ENCODE data around the gene KIF26B.
"Not testable (repeated sequence)": the region's sequence is repeated elsewhere in the genome, so short reads cannot be mapped to it uniquely, and the experiment has no call there.

KIF26B gene

DNA sequence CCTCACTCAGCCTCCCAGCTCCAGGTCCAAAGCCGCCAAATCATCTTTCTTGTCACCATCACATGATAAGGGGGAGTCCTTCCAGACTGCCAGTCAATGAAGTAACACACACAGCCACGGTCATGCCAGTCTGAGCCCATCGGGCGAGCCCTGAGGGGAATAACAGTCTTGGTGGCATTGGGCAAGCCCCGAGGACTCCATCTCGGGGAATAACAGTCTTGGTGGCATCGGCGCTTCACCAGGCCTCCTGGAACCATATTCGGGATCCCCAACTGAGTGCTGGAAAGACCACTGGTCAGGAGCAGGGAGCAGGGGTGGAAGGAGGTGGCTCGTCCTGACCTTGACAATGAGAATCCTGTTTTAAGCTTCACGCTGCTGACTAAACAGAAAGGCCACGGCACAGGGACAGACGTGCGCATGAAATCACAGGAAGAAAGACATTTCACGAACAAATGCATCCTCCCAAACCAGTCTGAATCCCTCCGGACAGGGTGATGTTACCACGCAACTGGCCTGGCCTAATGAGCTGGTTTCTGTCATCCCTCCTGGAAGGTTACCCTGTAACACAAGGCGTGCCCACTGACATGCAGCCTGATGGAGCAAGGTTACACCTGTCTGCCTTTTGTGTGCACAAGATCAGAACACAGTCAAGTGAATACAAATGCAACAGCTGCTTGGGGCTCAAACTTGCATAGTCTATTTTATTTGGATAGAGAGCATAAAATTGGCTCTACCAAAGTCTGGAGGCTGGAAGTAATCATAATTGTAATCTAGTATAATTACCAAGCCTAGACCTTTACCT, 517.4 kb downstream of the KIF26B start:
- no peak for DNase-seq

DNA sequence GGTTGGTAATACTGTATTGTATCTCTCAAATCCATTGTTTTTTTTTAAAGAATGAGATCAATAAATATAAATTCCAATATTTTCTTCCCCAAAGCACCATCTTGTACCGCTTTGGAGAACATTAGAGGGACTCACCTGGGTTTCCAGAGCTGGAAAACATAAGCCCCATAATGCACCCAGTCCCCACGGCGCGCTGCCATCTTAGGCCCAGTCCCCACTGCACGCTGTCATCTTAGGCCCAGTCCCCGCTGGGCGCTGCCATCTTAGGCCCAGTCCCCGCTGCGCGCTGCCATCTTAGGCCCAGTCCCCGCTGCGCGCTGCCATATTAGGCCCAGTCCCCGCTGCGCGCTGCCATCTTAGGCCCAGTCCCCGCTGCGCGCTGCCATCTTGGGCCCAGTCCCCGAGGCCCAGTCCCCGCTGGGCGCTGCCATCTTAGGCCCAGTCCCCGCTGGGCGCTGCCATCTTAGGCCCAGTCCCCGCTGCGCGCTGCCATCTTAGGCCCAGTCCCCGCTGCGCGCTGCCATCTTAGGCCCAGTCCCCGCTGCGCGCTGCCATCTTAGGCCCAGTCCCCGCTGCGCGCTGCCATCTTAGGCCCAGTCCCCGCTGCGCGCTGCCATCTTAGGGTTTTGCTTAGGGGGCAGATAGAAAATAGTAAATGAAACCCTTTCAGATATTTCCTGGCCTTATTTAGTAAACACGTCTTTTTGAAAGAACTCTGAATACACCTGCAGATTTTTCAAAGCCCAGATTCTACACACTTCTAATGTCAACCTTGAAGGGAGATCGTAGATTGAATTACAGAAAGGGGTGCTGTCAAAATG, 518.3 kb downstream of the KIF26B start:
- not testable (repeated sequence) for DNase-seq

DNA sequence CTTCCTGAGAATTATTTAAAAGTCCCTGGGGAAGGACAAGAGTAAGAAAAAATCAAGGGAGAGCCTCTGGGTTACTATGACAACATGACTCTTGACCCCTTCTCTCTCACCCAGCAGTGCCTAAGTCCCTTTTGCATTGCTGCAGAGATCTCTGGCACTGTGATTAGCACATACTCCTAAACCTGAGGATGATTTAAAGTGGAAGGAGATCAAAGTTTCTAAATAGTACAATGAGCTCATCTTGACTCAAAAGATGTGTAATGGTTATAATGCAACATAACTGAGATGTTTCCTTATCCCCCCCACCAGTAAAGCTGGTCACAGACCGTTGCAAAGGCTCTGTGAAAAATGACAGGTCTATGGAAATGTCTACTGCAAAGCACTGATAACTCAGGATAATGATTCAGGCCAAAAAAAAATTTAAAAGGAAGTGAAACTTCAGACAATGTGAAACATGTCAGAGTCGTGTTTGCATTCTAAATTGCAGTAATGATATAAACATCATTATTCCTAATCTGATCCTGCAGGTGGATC, 519.2 kb downstream of the KIF26B start:
- DNase-seq = no peak

DNA sequence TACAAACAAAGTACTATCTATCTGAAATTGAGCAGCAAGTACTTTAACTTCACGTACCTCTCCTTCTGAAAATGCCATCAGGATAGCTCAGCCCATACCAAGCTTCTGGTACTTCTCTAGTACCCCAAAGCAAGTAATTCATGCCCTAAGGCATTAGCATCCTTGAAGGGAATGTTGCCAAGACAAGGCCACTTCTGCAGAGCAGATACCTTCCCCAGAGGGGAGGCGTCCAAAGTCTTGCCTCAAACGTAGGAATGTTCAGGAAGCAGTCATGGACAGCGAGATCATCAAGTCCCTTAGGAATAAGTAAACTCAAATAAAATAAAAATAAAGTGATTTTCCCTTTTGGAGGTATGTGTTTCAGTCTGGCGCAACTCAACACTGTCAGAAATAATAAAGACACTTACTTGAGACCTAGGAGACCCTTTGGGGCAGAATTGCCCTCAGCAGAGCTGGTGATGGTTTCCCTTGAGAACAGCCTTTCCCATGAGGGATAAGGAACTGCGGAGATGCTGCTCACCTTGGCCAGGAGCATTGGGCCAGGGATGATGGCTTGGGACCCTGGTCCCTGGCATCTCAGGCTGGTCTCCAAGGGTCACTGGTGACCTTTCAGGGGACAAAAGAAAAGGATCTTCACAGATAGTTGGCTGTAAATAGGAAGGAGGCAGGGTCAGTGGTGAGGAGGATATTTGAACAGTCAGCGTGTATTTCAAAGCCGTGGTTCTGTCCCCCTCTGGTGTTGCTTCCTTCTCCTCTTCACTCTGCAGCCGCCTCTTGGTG, 522.9 kb downstream of the KIF26B start:
- DNase-seq = no peak

DNA sequence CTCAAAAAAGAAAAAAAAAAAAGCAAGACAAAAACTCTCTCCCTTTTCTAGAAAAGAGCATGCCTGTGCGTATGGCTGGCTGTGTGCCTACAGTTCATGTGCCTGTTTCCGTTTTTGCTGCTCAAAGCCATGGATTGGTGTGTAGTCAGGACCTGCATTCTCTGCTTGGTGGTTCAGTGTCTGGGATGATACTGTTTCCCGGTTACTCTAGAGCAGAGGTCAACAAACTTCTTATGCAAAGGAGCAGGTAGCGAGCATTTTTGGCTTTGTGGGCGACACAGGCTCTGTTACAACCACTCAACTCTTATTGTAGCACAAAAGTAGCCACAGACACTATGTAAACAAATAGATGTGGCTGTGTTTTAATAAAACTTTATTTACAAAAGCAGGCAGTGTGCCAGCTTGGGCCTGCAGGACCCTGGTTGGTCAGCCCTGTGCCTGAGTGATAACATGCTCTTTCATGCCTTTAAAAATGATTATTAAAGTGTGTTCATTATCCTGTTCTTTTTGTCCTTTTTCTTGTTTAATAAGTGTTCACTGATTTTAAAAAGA, 524.2 kb downstream of the KIF26B start:
- no peak for DNase-seq

DNA sequence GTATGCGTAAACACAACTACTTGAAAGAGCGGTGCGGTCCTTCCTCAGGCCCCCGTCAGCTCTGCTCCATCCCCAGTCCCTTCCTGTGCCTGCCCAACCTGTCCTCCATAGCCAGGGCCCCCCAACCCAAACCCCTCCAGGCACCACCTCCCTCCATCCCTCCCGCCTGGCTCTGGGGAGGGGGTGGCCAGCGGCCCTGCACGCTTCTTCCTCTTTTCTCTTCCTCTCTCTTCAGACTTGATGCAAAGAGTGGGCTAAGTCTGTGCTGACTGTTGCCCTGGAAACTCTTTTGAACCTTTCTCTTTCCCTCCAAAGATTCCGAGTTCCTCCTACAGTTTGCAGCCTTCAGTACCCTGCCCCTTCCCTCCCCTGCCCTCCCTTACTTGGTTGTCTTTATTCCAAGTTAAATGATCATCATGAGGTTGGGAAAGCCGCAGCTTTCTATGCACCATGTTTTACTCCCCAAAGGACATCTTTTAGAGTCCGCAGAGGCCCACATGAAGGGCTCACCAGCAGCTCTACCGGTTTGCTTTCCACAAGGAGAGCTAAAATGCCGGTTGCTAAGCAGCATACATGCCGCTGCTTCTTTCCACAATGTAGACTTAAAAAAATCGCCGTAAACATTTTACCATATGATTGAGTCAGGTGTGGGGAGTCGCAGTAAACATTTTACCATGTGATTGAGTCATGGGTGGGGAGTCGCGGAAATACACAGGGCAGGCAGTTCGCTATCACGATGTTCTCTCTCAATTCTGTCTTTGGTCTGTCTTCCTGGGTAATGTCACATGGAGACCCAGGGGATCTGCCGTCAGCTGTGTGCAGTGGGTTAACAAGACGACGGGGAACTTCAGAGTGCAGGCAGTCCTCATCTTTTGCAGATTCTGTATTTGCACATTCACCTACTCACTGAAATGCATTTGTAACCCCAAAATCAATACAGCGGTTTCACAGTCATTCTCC, 525.3 kb downstream of the KIF26B start:
- DNase-seq = no peak

DNA sequence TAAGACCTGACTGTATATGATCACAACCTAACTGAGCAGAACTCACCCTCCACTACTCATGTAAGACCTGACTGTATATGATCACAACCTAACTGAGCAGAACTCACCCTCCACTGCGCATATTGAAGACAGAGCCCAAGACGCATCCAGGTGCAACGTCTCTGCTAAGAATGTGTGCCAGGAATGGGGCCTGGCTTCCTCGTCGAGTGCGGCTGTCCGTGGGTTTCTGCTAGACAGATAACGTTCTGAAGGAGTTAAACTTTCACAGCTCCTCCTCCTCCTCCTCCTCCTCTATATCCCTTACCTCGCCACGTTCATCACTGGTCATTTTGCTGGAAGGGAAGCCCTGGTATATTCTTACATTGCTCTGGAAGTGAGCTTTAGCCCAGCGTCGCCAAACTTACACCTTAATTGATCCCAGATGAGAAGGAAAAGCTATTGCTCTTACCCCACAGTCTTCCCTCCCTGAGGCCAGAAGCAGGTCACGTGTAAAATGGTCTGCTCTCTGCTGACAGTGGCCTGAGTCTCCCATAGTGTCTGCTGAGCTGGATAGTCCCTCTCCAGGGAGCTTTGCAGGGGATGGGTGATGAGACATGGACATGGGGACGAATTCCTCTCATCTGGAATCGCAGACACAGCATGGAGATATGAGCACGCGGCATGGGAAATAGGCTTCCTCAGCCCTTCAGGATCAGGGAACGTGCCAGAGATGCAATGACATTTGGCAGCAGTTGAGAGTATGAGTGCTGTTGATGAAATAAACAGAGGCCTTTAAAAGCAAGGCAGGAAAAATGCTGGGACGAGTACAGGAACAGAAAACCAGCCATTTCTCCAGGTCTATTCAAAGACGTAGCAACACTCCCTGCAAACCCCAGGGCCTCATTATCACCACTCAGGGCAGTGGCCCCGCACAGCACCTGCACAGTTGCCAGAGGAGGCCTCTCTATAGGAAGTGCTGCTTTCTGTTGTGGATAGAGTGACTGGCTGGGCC, 528.1 kb downstream of the KIF26B start:
- DNase-seq = no peak

DNA sequence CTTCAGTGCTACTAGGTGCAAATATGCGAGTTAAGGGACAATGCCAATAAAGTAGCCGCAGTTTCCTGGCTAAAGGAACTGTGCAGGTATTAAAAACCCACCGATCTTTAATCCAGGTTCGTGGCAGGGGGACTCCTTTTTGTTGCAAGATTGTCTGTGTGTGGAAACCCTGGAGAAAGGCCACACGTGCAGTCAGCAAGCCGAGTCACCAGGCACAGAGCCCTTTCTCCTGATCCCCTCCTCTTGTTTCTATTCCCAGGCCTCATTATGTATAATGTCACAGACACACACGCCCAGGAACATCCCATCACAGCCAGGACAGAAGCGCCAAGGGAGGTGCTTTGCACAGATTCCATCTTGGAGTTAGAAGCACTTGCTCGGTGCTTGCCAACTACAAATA, 528.9 kb downstream of the KIF26B start:
- DNase-seq = no peak

DNA sequence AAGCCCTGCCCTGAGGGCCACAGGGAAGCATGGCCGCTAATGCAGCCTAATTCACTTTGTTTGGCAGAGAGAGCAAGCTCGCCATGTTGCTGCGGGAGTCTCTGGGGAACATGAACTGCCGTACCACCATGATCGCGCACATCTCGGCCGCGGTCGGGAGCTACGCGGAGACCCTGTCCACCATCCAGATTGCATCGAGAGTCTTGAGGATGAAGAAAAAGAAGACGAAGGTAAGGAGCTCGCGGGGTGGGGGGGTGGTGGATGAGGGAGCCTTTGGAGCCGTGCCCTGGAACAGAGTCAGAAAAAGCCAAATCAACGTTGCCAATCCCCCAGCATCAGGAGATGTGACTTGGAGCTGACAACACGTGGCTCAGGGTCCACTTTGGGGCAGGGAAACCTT, 529.4 kb downstream of the KIF26B start:
- no peak for DNase-seq

DNA sequence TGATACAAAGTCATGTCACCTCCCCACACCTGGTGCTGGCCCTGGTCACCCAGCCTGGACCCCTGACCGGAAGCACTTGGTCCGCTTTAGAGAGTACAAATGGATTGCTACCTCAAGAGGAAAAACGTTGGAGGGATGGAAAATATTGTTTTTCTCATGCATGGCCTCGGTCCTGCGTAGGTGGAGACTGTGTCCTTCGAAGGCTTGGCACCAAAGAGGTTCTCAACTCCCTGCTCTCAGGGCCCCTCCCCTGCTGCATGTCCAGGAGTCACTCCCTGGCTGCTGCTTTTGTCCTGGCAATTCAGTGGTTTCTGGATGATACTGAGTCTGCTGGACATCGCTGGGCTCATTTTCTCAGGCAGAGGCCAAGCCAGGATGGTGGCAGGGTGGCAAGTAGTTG, 529.8 kb downstream of the KIF26B start:
- no peak for DNase-seq

DNA sequence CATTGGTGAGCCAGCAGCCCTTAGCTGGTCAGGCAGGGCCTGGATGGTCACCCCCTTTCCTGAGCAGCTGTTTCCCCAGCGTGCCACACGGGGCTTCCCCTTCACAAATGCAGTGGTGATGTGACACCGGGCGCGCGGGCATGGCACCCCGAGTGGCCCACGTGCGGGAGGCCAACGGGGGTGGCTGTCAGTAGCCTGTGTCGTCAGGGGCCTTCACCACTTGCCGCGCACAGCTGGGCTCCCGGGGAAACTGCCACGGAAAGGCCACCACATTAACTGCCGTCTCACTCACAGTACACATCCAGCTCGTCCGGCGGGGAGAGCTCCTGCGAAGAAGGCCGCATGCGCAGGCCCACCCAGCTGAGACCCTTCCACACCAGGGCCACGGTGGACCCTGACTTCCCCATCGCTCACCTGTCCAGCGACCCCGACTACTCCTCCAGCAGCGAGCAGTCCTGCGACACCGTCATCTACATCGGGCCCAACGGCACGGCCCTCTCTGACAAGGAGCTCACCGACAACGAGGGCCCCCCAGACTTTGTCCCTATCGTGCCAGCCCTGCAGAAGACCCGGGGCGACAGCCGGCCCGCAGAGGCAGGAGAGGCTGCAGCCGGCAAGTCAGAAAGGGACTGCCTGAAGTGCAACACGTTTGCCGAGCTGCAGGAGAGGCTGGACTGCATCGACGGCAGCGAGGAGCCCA, 530.5 kb downstream of the KIF26B start:
- no peak for DNase-seq

DNA sequence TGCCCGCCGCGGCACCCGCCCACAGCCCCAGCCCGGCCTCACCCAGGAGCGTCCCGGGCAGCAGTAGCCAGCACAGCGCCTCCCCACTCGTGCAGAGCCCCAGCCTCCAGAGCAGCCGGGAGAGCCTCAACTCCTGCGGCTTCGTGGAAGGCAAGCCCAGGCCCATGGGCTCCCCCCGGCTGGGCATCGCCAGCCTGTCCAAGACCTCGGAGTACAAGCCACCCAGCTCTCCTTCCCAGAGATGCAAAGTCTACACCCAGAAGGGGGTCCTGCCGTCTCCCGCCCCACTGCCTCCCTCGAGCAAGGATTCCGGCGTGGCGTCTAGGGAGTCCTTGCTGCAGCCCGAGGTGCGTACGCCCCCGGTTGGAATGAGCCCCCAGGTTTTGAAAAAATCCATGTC, 531.2 kb downstream of the KIF26B start:
- DNase-seq = no peak

DNA sequence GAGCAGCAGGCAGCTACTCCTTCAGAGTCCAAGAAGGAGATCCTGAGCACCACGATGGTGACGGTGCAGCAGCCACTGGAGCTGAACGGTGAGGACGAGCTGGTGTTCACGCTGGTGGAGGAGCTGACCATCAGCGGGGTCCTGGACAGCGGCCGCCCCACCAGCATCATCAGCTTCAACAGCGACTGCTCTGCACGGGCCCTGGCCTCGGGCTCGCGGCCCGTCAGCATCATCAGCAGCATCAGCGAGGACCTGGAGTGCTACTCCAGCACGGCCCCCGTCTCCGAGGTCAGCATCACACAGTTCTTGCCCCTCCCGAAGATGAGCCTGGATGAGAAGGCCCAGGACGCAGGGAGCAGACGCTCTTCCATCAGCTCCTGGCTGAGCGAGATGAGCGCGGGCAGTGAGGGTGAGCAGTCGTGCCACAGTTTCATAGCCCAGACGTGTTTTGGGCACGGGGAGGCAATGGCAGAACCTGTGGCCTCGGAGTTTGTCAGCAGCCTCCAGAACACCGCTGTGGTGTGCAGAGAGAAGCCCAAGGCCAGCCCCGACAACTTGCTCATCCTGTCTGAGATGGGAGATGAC, 531.8 kb downstream of the KIF26B start:
- no peak for DNase-seq

DNA sequence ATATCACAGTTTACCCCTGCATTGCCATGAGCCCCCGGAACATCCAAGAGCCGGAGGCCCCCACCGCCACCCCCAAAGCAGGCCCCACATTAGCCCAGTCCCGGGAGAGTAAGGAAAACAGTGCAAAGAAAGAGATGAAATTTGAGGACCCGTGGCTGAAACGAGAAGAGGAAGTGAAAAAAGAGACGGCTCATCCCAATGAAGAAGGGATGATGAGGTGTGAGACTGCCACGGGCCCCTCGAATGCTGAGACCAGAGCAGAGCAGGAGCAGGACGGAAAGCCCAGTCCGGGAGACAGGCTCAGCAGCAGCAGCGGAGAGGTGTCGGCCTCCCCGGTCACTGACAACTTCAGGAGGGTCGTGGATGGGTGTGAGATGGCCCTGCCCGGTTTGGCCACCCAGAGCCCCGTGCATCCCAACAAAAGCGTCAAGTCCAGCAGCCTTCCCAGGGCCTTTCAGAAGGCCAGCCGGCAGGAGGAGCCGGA, 532.4 kb downstream of the KIF26B start:
- DNase-seq = no peak

DNA sequence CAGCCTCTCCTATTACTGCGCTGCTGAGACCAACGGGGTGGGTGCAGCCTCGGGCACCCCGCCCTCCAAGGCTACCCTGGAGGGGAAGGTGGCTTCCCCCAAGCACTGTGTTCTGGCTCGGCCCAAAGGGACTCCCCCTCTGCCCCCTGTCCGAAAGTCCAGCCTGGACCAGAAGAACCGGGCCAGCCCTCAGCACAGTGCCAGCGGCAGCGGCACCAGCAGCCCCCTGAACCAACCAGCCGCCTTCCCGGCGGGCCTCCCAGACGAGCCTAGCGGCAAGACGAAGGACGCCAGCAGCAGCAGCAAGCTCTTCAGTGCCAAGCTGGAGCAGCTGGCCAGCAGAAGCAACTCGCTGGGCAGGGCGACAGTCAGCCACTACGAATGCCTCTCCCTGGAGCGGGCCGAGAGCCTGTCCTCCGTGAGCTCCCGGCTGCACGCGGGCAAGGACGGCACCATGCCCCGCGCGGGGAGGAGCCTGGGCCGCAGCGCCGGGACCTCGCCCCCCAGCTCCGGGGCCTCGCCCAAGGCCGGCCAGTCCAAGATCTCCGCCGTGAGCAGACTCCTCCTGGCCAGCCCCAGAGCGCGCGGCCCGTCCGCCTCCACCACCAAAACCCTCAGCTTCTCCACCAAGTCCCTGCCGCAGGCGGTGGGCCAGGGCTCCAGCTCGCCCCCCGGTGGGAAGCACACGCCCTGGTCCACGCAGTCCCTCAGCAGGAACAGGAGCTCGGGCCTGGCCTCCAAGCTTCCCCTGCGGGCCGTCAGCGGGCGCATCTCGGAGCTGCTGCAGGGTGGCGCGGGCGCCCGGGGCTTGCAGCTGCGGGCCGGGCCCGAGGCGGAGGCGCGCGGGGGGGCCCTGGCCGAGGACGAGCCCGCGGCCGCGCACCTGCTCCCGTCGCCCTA, 533.1 kb downstream of the KIF26B start:
- no peak for DNase-seq

DNA sequence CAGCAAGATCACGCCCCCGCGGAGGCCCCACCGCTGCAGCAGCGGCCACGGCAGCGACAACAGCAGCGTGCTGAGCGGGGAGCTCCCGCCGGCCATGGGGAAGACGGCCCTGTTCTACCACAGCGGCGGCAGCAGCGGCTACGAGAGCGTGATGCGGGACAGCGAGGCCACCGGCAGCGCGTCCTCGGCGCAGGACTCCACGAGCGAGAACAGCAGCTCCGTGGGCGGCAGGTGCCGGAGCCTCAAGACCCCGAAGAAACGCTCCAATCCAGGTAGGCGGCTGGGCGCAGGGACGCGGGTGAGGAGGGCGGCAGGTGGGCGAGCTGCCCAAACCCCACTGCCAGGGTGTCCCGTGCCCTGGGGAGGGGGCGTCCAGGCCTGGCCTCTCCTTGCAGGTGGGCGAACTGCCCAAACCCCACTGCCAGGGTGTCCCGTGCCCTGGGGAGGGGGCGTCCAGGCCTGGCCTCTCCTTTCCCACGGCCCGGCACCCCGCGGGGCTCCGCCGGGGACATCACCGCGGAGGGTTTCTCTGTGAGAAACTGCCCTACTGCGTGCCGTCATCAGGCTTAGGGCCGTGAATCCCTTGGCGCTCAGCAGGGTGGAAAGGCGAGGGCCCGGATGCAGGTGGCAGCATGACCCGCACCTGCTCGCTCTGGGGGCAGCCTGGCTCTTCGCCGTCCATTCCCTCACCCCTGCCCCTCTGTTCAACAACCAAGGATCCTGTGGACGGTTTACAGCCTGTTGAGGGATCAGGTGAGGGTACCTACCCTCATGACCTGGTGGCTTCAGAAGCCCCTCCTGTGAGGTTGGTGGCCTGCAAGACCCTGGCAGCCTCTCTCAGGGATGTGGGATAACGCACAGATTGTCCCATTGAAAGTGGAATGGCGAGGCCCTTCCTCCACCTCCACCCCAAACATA, 534.0 kb downstream of the KIF26B start:
- DNase-seq = no peak

DNA sequence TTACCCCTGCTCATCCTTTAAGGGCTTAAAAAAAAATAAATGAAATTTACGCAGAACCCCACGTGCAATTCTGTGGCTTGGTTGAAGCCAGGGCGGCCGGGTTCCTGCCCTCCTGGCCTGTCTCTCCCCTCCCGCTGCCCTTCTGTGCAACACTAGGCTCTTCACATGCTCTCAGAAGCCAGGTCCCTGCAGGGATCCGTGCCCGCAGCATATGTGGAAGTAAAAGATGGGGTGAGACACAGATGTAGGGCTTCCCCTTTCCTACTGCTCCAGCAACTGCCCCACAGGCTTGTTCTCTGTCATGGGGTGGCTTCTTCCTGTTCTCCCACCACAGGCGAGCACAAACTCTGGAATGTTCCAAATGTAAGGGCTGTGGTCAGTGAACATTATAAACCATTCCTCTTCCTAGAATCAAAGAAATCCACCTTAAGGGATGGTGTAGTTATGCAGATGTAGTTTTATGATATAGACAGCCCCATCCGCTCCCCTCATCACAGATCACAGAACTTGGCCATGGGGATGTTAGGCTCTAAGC, 535.4 kb downstream of the KIF26B start:
- DNase-seq = no peak

Measured in stimulated activated CD8-positive, alpha-beta memory T cell treated with anti-CD3 and anti-CD28 coated beads, Interleukin-4, amount 100 ng/mL, for 48 hours (primary cell).